Upper lobe of left lung (tissue), 4 donors: Measurements from ENCODE around the gene SPSB1.

Experiments used
- EP300 ChIP-seq, 4 donors: sonication (generic); formaldehyde crosslinking; IDR thresholded peaks; one replicate each; pipeline ENCODE4 v1.5.1; 2017; ENCODE audit warnings: antibody characterized with exemption in 4 of 4, control low read depth in 2 of 4
- POLR2A ChIP-seq, 4 donors: fragments of 450-650 bp; IDR thresholded peaks; one replicate each; pipeline ENCODE4 v1.5.1; 2016 to 2017; ENCODE audit warnings: antibody characterized with exemption in 4 of 4, mild to moderate bottlenecking in 2 of 4
- POLR2AphosphoS5 ChIP-seq, 2 donors: sonication (generic); formaldehyde crosslinking; IDR thresholded peaks; one replicate each; pipeline ENCODE4 v1.5.1; 2017; ENCODE audit warnings: antibody characterized with exemption in 2 of 2
- TF ChIP-seq, protein P1 (sequence below), 6 experiments: fragments of 450-650 bp in 4 of 6; fragments of 200-600 bp in 2 of 6; sonication (generic) in 2 of 6; IDR thresholded peaks; one replicate each; pipeline ENCODE4 v1.5.1; 2016 to 2019; ENCODE audit warnings: antibody characterized with exemption in 6 of 6

DNA sequence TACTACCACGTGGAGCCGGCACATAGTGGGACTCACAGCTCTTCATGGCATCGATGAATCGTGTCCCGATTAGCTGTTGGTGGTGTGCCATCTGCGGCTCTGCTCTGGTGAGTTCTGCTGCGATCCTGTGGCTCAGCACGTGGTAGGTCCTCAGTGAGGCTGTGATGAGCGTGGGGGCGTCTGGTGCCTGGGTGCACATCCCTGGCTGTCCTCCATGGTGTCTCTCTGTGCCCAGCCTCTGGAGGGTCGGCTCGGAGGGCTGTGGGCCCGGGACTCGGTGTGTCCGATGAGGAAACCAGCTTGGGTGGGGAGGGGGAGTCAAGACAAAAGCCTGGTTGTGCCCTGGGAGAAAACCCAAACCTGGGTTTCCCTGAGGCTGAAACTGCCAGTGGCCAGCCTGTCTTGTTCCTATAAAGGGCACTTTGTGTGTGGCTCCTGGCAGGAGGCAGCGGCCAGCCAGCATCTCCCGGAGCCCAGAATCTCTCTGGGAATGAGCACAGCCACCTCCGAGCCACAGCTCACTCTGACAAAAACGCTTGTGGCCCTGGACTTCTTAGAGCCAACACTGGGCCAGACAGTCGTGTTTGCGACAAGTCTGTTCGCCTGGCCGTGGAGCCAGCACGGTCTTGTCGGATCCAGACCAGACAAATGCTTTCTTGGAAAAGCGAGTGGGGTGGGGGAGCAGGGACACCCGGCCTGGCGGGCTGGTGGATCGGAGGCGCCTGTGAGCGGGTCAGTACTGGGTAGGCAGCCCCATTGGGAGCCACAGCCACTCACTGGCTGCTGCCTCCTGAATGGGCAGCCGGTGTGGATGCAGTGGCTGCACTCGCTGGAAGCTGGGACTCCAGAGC is 31.8 kb downstream of the SPSB1 start:
- no peak for TF ChIP-seq EP300 (IDR thresholded peaks at IDR 0.05)
- TF ChIP-seq, protein P1, sequence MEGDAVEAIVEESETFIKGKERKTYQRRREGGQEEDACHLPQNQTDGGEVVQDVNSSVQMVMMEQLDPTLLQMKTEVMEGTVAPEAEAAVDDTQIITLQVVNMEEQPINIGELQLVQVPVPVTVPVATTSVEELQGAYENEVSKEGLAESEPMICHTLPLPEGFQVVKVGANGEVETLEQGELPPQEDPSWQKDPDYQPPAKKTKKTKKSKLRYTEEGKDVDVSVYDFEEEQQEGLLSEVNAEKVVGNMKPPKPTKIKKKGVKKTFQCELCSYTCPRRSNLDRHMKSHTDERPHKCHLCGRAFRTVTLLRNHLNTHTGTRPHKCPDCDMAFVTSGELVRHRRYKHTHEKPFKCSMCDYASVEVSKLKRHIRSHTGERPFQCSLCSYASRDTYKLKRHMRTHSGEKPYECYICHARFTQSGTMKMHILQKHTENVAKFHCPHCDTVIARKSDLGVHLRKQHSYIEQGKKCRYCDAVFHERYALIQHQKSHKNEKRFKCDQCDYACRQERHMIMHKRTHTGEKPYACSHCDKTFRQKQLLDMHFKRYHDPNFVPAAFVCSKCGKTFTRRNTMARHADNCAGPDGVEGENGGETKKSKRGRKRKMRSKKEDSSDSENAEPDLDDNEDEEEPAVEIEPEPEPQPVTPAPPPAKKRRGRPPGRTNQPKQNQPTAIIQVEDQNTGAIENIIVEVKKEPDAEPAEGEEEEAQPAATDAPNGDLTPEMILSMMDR (IDR thresholded peaks at IDR 0.05) = no peak
- no peak for TF ChIP-seq POLR2A (IDR thresholded peaks at IDR 0.05)
- no peak for TF ChIP-seq POLR2AphosphoS5 (IDR thresholded peaks at IDR 0.05)
